Measurements from ENCODE around the gene QPRT.

QPRT gene

DNA sequence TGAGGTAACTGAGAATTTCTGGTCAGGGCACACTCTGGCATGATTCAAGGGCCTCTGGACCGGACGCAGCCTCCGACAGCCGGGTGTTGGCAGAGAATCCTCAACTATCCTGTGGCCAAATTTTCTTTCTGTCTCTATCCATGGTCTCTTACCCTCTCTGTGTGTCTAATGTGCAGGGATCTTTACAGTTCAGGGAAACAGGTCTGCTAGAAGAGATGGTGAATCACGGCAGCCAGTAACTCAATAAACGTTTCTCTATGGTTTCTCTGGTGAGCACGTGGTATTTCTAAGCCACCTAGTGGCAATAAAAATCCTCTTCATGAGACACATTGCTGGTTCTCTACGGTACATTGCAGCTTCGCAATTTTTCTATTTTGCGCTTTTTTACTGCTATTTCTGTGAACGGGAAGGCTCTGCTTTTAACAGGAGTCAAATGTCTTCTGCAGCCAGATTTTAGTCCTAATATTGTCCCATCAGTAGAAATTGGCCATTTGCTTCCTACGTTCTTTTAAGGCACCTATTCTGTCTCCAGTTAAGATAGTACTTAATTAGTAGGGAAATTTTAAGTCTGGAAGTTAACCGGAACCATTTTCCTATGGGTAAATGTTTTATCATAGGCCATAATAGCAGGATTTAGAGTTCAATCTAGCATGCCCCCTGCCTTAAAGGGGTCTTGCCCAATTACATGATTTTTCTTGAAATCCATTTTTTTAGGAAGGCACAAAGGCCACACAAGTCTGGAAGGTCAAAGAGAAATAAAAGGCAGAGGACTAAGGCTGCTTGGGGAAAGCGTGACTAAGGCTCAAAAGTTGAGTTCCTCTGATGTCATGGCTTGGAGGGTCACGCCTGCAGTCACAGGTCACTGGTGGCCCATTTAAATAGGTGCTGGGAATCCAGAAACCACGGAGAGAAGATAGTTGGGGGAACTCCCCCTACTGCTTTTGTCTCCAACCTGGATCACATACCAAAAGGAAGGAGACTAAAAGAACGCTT lies 31.5 kb downstream of the QPRT start:
- peak overlapping the region; percentile 47 for H3K4me3 ChIP-seq (ENCODE audit: low read length)
- peaks cover 65% of the 10 kb centered on the region for H3K4me1 ChIP-seq (ENCODE audit: low read length)
- no peaks in the 10 kb centered on the region for H4K20me1 ChIP-seq (ENCODE audit: insufficient read depth, low read length)
- H3K9me3 ChIP-seq (ENCODE audit: insufficient read depth, low read length) = no peaks in the 10 kb centered on the region
- H3K36me3 ChIP-seq (replicated peaks; ENCODE audit: low read depth, low read length) = no peaks in the 10 kb centered on the region
- H3K27me3 ChIP-seq (ENCODE audit: low read depth, low read length) = no peaks in the 10 kb centered on the region
- peak overlapping the region; percentile 43 for H3K27ac ChIP-seq (ENCODE audit: low read length)
- H2AFZ ChIP-seq (ENCODE audit: low read depth, low read length) = peak overlapping the region; percentile 48; the same call in 1 of the 2 replicates
- TF ChIP-seq EZH2phosphoT487 (IDR thresholded peaks at IDR 0.05; ENCODE audit: low read depth) = no peak
- TF ChIP-seq CTCF (IDR thresholded peaks at IDR 0.05; ENCODE audit: low read depth, low read length) = peak; percentile 67
- H3K79me2 ChIP-seq (ENCODE audit: low read length) = no peaks in the 10 kb centered on the region
- peak overlapping the region; percentile 25; the same call in 1 of the 2 replicates for H3K9ac ChIP-seq (ENCODE audit: low read length)
- H3K4me2 ChIP-seq (ENCODE audit: low read length) = peak overlapping the region; percentile 61

DNA sequence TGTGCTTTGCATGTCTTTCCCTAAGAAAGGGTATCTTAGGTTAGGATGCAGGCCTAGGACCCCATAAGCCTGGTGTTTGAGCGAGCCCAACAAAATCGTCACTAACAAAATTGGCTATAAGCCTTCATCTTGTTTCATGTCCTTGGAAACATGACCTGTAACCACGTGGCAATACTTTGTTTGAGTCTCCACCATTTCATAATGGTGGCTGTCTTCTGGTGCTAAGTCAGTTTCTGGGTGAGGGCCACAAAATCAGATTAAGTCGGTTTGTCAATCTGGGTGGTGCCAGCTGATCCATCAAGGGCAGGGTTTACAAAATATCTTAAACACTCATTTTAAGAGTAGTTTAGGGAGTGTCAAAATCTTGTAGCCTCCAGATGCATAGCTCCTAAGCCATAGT lies 33.8 kb downstream of the QPRT start:
- no peaks in the 10 kb centered on the region for H3K27me3 ChIP-seq (ENCODE audit: low read depth, low read length)
- no peak overlapping the region; the same call in 1 of the 2 replicates for H2AFZ ChIP-seq (ENCODE audit: low read depth, low read length)
- no peak overlapping the region for H3K27ac ChIP-seq (ENCODE audit: low read length)
- H3K9me3 ChIP-seq (ENCODE audit: insufficient read depth, low read length) = no peaks in the 10 kb centered on the region
- TF ChIP-seq EZH2phosphoT487 (IDR thresholded peaks at IDR 0.05; ENCODE audit: low read depth) = no peak
- TF ChIP-seq CTCF (IDR thresholded peaks at IDR 0.05; ENCODE audit: low read depth, low read length) = no peak
- H4K20me1 ChIP-seq (ENCODE audit: insufficient read depth, low read length) = no peaks in the 10 kb centered on the region
- H3K4me2 ChIP-seq (ENCODE audit: low read length) = no peak overlapping the region
- H3K9ac ChIP-seq (ENCODE audit: low read length) = no peak overlapping the region
- no peaks in the 10 kb centered on the region for H3K79me2 ChIP-seq (ENCODE audit: low read length)
- no peaks in the 10 kb centered on the region for H3K36me3 ChIP-seq (replicated peaks; ENCODE audit: low read depth, low read length)
- peaks cover 49% of the 10 kb centered on the region for H3K4me1 ChIP-seq (ENCODE audit: low read length)
- no peak overlapping the region for H3K4me3 ChIP-seq (ENCODE audit: low read length)

GRCh38 chr16:29714396-29714795 lies 35.4 kb downstream of the QPRT start:
- no peaks in the 10 kb centered on the region for H3K79me2 ChIP-seq (ENCODE audit: low read length)
- H2AFZ ChIP-seq (ENCODE audit: low read depth, low read length) = no peak overlapping the region
- H3K4me3 ChIP-seq (ENCODE audit: low read length) = no peak overlapping the region
- H3K9me3 ChIP-seq (ENCODE audit: insufficient read depth, low read length) = no peaks in the 10 kb centered on the region
- no peaks in the 10 kb centered on the region for H3K27me3 ChIP-seq (ENCODE audit: low read depth, low read length)
- H3K27ac ChIP-seq (ENCODE audit: low read length) = no peak overlapping the region
- no peak overlapping the region for H3K9ac ChIP-seq (ENCODE audit: low read length)
- no peaks in the 10 kb centered on the region for H3K36me3 ChIP-seq (replicated peaks; ENCODE audit: low read depth, low read length)
- TF ChIP-seq EZH2phosphoT487 (IDR thresholded peaks at IDR 0.05; ENCODE audit: low read depth) (no peak), CTCF (IDR thresholded peaks at IDR 0.05; ENCODE audit: low read depth, low read length) (no peak)
- peak overlapping the region; percentile 6; the same call in 1 of the 2 replicates for H3K4me2 ChIP-seq (ENCODE audit: low read length)
- peaks cover 33% of the 10 kb centered on the region for H3K4me1 ChIP-seq (ENCODE audit: low read length)
- H4K20me1 ChIP-seq (ENCODE audit: insufficient read depth, low read length) = no peaks in the 10 kb centered on the region

DNA sequence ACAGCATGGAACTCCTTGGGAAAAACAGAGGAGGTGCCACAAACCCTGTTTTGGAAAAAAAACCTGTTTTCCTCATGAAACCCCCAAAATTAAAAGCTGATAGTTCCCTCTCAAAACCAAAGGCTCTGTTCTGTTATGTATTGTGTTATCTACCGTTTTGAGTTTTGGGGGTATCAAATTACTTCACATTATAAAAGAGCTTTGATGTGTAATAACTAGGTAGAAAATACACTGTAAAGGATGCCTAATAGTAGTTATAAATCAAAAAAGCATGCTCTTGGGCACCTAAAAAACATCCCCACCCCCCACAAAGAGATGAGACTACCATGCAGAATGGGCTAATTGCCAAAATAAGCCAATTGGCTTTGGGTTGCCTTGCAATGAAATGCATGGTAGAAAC lies 36.0 kb downstream of the QPRT start:
- Histone ChIP-seq H4K20me1 (ENCODE audit: insufficient read depth, low read length) (no peaks in the 10 kb centered on the region), H3K4me2 (ENCODE audit: low read length) (no peak overlapping the region; the same call in 1 of the 2 replicates), H3K27ac (ENCODE audit: low read length) (no peak overlapping the region), H3K36me3 (replicated peaks; ENCODE audit: low read depth, low read length) (no peaks in the 10 kb centered on the region), H3K27me3 (ENCODE audit: low read depth, low read length) (no peaks in the 10 kb centered on the region), H3K9ac (ENCODE audit: low read length) (no peak overlapping the region), H3K9me3 (ENCODE audit: insufficient read depth, low read length) (no peaks in the 10 kb centered on the region), H3K4me3 (ENCODE audit: low read length) (no peak overlapping the region), H3K79me2 (ENCODE audit: low read length) (no peaks in the 10 kb centered on the region), H3K4me1 (ENCODE audit: low read length) (peaks cover 29% of the 10 kb centered on the region), H2AFZ (ENCODE audit: low read depth, low read length) (no peak overlapping the region)
- TF ChIP-seq EZH2phosphoT487 (IDR thresholded peaks at IDR 0.05; ENCODE audit: low read depth) = no peak
- TF ChIP-seq CTCF (IDR thresholded peaks at IDR 0.05; ENCODE audit: low read depth, low read length) = no peak
